Kidney (tissue), 22 donors: ENCODE data around the gene UNC5A. TPM values are rescaled to one million over a fixed set of nuclear protein-coding genes. Genes with fewer than 3 reads are reported as not detected.

Experiments used
- DNase-seq, 5 donors: peaks; one replicate each; pipeline ENCODE4 v3.0.0-alpha.2; 2013 to 2020
- FAIRE-seq: peaks from 2 replicates; lab custom pipeline; 2012; peaks lifted over from hg19 to GRCh38; lab: Jason Lieb, UNC
- H3K27ac ChIP-seq, 2 donors: one replicate each; pipeline ENCODE4 v1.7.0; 2013; ENCODE audit warnings: low read depth in 2 of 2, low read length in 2 of 2, inconsistent platforms in 1 of 2
- H3K27me3 ChIP-seq: one replicate; pipeline ENCODE4 v1.7.1; 2013; ENCODE audit warnings: low read length, inconsistent platforms; ENCODE audit not compliant: control insufficient read depth, insufficient read depth
- H3K36me3 ChIP-seq, 3 donors: one replicate each; pipeline versions ENCODE4 v1.7.0 to v1.7.1; 2013; ENCODE audit warnings: low read length in 3 of 3, control low read depth in 1 of 3, inconsistent platforms in 1 of 3; ENCODE audit not compliant: insufficient read depth in 3 of 3, control insufficient read depth in 2 of 3
- H3K4me1 ChIP-seq, 3 donors: one replicate each; pipeline versions ENCODE4 v1.7.0 to v1.7.1; 2013; ENCODE audit warnings: low read length in 3 of 3, inconsistent platforms in 1 of 3, low read depth in 1 of 3; ENCODE audit not compliant: control insufficient read depth in 2 of 3, insufficient read depth in 2 of 3
- H3K4me3 ChIP-seq, 3 donors: one replicate each; pipeline versions ENCODE4 v1.7.0 to v1.8.1; 2013; ENCODE audit warnings: low read length in 3 of 3, control low read depth in 1 of 3, inconsistent platforms in 1 of 3
- H3K9ac ChIP-seq, 3 donors: one replicate each; pipeline versions ENCODE4 v1.7.0 to v1.7.1; 2013; ENCODE audit warnings: low read length in 3 of 3, control low read depth in 1 of 3, inconsistent platforms in 1 of 3
- H3K9me3 ChIP-seq, 3 donors: one replicate each; pipeline versions ENCODE4 v1.7.0 to v1.7.1; 2013; ENCODE audit warnings: low read length in 3 of 3, control low read depth in 1 of 3, inconsistent platforms in 1 of 3; ENCODE audit not compliant: control insufficient read depth in 2 of 3, insufficient read depth in 1 of 3
- intact Hi-C: fragments of 100-400 bp; cut with DNase I; formaldehyde crosslinking; loops from one replicate; pipeline ENCODE4 v1.11.1; 2022
- long read RNA-seq, 10 donors: library from polyadenylated mRNA in 1 of 10; unstranded in 1 of 10; transcript quantifications; one replicate each; pipeline ENCODE4 v2.0.0 and lab custom pipeline, GENCODE V29; 2021 to 2026
- polyA plus RNA-seq: library from polyadenylated mRNA; stranded (reverse); fragments of 350-450 nt; fragmentation: Illumina TruSeq; extraction: RNeasy Lipid Tissue Mini Kit (QIAGEN cat#74804); gene quantifications from one replicate; pipeline ENCODE4 v1.2.3, GENCODE V29; 2014; ENCODE audit warnings: low read depth, low replicate concordance; ENCODE audit not compliant: insufficient read depth
- total RNA-seq: library from RNA; stranded (reverse); fragmentation: NEBNext Ultra II Directional; extraction: Animal tissue kit (Norgen Biotek cat#: 25700); gene quantifications from one replicate; pipeline ENCODE4 v1.2.1, GENCODE V29; 2021
- TF ChIP-seq, protein P1 (sequence below): IDR thresholded peaks from 3 replicates; pipeline ENCODE4 v1.5.1; 2012; ENCODE audit warnings: mild to moderate bottlenecking, moderate library complexity, borderline replicate concordance; ENCODE audit not compliant: insufficient read depth; ENCODE audit errors: extremely low read depth
- donor health status: control.
- donor health status: control.
- donor health status: control.
- donor health status: control.
- donor health status: control.
- donor health status: DM: yes; HTN: yes; CAD: no.
- donor health status: Normal renal cell carcinoma (clear cell type).

The UNC5A gene
- total RNA-seq = 1.5 TPM
- polyA plus RNA-seq = not detected
- long read RNA-seq, donor 1 = 0 reads
- long read RNA-seq, donor 2 = 0 reads
- long read RNA-seq, donor 3 = 0 reads
- long read RNA-seq, donor 4 = 0 reads
- long read RNA-seq, donor 5 = 0 reads
- long read RNA-seq, donor 6 = 0 reads
- long read RNA-seq, donor 7, partial matches to known transcripts = 1 of 1 reads
- long read RNA-seq, donor 7, other reads (novel, unspliced or antisense) = 0 of 1 reads
- long read RNA-seq, donor 8 = 0 reads
- long read RNA-seq, donor 9 = 0 reads
- long read RNA-seq, donor 10 = 0 reads

DNA sequence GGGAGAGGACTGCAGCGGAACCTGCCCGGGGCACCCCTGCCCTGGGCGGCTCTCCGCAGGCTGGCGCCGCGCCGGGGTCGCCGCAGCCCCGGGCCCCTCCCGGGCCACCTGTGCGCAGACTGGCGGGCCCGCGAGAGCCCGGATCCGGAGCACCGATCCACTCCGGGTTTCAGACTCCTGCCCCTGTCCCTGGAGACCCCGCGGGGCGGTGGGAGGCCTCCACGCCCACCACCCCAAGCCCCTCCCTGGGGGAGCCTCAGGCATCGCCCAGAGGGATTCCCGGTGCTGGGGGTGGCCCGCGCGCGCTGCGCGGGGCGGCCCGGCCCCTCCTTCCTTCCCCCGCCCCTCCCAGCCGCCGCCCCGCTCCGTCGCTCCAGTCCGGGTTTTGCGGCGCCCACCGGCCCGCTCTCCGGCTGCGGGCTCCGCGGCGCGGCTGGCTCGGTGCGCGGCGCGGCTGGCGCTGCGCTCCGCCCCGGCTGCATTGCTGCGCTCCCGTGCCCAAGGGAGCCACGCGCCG lies at the start of gene UNC5A:
Gene UNC5A (plus strand): TSS at position 479 of the 517 bp plus-strand sequence. CDS start 192 bp downstream, outside the sequence.
- H3K27me3 ChIP-seq = peaks cover 24% of the 10 kb centered on the region

DNA sequence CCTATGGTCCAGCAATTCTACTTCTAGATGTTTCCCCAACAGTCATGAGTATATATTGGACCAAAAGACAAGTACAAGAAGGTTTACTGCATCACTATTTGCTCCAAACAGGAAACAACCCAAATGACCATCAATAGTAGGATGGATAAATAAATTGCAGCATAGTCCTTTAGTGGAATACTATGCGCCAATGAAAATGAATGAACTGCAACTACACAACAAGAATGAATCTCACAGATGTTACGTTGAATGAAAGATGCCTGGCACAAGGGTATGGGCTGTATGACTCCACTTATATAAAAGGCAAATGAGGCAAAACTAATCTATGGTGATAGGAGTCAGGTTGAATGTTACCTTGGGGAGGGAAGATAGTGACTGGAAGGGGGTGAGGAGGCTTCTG lies 48.6 kb upstream of the UNC5A start:
- H3K27me3 ChIP-seq = no peaks in the 10 kb centered on the region
- no peak overlapping the region for H3K9ac ChIP-seq
- FAIRE-seq = no peak
- DNase-seq = no peak
- no peaks in the 10 kb centered on the region for H3K36me3 ChIP-seq
- no peak overlapping the region for H3K27ac ChIP-seq
- peaks cover 0 to 20% (median 0%) of the 10 kb centered on the region in 3 donors for H3K9me3 ChIP-seq
- TF ChIP-seq, protein P1, sequence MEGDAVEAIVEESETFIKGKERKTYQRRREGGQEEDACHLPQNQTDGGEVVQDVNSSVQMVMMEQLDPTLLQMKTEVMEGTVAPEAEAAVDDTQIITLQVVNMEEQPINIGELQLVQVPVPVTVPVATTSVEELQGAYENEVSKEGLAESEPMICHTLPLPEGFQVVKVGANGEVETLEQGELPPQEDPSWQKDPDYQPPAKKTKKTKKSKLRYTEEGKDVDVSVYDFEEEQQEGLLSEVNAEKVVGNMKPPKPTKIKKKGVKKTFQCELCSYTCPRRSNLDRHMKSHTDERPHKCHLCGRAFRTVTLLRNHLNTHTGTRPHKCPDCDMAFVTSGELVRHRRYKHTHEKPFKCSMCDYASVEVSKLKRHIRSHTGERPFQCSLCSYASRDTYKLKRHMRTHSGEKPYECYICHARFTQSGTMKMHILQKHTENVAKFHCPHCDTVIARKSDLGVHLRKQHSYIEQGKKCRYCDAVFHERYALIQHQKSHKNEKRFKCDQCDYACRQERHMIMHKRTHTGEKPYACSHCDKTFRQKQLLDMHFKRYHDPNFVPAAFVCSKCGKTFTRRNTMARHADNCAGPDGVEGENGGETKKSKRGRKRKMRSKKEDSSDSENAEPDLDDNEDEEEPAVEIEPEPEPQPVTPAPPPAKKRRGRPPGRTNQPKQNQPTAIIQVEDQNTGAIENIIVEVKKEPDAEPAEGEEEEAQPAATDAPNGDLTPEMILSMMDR = no peak
- intact Hi-C loops = no loop called here
- no peak overlapping the region for H3K4me3 ChIP-seq
- no peaks in the 10 kb centered on the region for H3K4me1 ChIP-seq

More for the DNA sequence above, at the start of gene UNC5A:
- intact Hi-C loops = no loop called here
- Histone ChIP-seq H3K36me3 (no peaks in the 10 kb centered on the region), H3K9ac (no peak within 1 kb of the TSS), H3K9me3 (no peaks in the 10 kb centered on the region), H3K4me1 (peaks cover 0 to 2% (median 0%) of the 10 kb centered on the region in 3 donors), H3K4me3 (no peak within 1 kb of the TSS), H3K27ac (no peak within 1 kb of the TSS)
- TF ChIP-seq, protein P1 = no peak
- DNase-seq (peak in 4 of 5 donors; percentile 58 to 78 (median 72)), FAIRE-seq (no peak)

DNA sequence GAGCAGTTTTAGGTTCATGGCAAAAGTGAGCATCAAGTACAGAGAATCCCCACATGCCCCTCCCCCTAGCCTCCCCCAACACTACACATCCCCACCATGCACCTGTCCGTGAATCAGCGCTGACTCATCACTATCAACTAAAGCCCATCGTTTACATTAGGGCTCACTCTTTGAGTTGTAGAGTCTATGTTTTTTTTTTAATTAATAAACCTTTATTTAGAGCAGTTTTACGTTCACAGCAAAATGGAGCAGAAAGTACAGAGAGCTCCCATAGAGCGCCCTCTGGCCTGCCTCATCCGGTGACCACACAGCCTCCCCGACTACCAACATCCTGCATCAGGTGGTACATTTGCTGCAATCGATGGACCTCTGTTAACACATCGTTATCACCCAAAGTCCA lies 47.9 kb upstream of the UNC5A start:
- intact Hi-C loops = no loop called here
- no peaks in the 10 kb centered on the region for H3K27me3 ChIP-seq
- TF ChIP-seq, protein P1 = no peak
- no peaks in the 10 kb centered on the region for H3K36me3 ChIP-seq
- H3K9me3 ChIP-seq = peaks cover 0 to 20% (median 0%) of the 10 kb centered on the region in 3 donors
- FAIRE-seq (no peak), DNase-seq (peak in 1 of 5 donors; percentile 1)
- H3K4me3 ChIP-seq = no peak overlapping the region
- no peak overlapping the region for H3K27ac ChIP-seq
- H3K9ac ChIP-seq = no peak overlapping the region
- no peaks in the 10 kb centered on the region for H3K4me1 ChIP-seq
